Frontal cortex (tissue), 4 donors: Measurements from ENCODE around the gene PGLYRP3. TPM values are rescaled to one million over a fixed set of nuclear protein-coding genes. Genes with fewer than 3 reads are reported as not detected.
"Not testable (repeated sequence)": the region's sequence is repeated elsewhere in the genome, so short reads cannot be mapped to it uniquely, and the experiment has no call there.

Source experiments
- DNase-seq, 2 donors: peaks; one replicate each; pipeline ENCODE4 v3.0.0; 2012; ENCODE audit warnings: low spot score in 2 of 2
- FAIRE-seq: peaks from 2 replicates; lab custom pipeline; 2012; peaks lifted over from hg19 to GRCh38; lab: Jason Lieb, UNC
- total RNA-seq: library from RNA; depleted of rRNA; stranded (reverse); fragments of >200 nt; gene quantifications from one replicate; pipeline ENCODE4 v1.2.3, GENCODE V29; 2014
- donor health status: control.
- donor health status: control.
- donor health status: control.

PGLYRP3 gene
- total RNA-seq, 1 donor from 2014 or later: not detected

DNA sequence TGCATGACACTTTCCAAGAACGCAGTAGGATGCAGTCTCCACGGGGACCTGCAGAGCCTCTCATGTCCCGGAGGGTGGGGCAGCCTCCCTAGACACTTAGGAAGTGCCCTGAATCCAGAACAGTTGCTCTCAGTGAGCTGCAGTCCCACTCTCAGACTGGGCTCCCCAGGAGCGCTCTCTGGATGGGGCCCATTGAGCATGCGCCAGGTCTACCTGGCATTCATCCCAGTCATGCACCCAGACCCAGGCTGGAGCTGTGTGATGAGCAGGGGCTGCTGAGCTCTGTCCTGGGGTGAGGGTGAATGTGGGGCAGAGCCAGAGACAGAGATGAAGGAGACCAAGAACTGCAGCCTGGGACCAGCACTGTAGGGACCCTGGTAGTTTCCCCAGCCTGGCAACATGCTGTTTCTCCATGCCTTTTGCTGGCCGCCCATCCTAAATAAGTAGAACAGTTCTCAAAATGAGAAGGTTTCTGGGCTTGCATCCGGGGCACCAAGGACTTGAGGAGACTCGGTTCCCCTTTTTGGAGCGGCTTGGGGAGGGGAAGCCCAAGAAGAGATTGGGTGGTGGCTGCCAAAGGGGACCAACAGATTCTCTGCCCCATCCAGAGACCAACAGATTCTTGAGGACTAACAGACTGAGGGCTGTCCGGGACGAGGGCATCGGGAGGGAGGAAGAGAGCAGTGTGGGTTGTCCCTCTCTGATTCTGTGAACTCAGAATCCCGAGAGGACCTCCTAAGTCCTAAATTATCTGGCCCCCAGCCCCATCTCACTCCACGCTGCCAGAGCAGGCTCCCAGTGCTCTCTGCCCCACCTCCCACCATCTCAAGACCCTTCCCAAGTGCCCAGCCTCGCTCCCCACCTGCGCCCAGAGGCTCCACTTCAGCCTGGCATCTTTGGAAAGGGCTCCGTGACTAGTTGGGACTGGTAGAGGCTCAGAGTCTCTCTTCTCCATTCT is 36.9 kb upstream of the PGLYRP3 start:
- DNase-seq (no peak), FAIRE-seq (no peak)

DNA sequence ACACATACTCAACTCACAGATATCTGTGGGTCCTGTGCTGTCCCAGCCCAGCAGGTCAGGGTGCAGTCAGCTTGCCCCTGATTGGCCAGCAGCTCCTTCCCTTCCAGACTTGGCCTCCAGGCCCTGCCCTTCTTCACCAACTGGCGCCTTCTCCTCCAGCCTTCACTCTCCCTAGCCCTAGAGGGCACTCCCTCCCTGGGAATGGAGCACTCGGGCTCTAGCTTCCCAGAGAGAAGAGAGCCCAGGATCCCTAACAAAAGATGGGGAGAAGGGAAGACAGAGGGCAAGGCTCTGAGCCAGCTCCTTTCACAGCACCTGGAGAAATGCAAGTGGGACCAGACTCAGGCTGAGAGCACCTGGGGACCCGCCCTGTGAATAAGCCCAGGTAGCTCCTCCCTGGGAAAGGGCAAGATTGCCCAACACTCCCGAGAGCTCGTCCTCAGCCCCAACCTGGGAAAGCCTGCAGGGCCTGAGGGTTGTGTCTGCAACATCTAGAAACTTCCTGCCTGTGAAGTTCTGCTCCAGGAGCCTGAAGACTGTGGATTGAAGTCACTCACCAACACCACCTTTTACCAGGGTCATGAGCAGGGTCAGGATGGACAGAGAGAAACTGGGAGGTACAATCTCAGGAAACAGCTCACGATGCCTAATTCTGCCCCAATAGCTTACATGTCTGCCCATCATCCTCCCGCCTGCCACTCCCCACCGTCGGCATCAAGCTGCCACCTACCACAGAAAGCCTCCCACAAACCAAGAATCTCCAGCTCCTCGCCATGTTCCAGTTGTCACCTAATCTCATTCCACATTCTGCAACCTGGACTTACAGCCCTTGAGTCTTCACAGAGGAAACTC is 36.0 kb upstream of the PGLYRP3 start, which contains the start of gene PGLYRP4:
TSS of gene PGLYRP4 (minus strand) at position 331 of the 852 bp plus-strand sequence. CDS start 909 bp downstream, outside the sequence.
- DNase-seq (no peak), FAIRE-seq (no peak)

DNA sequence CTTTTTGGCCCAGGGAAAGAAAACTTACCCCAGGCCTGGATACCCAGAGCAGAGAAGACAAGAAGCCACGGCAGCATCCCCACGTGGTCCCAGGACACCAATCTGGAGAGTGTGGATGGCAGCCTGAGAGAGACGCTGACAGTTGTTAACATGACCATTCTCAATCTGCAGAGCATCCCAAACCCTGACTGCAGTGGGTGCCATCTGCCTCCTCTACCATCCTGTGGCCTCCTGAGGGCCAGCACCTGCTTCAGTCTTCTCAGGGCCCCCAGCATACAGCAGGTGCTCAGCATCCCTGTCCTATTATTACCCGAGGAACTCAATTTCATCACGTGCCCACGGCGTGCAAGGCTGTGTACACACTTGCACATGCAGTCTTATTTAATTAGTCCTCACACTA is 35.1 kb upstream of the PGLYRP3 start:
- DNase-seq (no peak), FAIRE-seq (no peak)

DNA sequence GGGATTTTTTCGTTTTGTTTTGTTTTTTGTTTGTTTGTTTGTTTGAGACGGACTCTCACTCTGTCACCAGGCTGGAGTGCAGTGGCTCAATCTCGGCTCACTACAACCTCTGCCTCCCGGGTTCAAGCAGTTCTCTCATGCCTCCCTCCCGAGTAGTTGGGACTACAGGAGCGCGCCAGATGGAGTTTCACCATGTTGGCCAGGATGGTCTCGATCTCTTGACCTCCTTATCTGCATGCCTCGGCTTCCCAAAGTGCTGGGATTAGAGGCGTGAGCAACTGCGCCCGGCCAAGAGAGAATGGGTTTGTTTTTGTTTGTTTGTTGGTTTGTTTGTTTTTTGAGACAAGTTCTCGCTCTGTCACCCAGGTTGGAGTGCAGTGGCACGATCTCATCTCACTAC is 34.3 kb upstream of the PGLYRP3 start:
- not testable (repeated sequence) for FAIRE-seq, DNase-seq

DNA sequence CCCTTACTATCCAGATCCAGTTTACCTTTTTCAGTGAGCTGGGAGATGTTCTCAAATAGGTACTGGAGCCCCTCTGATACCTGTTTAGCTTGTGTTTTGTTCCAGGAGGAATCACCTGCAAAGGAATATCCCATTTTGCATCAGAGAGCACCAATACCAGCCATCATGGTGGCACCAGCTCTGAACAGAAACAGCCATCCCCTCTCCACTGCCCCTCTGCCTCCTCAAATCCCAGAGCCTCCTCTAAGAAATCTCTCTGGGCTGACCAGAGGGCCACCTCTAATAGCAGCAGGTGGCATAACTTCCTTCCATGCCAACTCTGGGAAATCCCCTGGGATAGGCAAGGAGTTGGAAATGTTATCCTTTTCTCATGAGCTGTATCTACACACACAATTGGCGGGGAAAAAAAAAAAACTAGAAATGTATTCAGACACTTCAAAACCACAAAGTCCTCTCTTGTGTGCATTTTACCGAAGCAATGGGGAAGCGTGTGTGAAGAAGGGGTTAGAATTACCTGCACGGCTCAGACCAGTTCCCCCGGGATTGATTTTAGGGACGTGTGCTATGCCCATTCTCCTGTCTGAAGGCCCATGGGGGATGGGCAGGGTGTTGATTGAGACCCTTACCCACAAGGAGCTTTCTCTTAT is 33.4 kb upstream of the PGLYRP3 start:
- no peak for FAIRE-seq
- no peak for DNase-seq

DNA sequence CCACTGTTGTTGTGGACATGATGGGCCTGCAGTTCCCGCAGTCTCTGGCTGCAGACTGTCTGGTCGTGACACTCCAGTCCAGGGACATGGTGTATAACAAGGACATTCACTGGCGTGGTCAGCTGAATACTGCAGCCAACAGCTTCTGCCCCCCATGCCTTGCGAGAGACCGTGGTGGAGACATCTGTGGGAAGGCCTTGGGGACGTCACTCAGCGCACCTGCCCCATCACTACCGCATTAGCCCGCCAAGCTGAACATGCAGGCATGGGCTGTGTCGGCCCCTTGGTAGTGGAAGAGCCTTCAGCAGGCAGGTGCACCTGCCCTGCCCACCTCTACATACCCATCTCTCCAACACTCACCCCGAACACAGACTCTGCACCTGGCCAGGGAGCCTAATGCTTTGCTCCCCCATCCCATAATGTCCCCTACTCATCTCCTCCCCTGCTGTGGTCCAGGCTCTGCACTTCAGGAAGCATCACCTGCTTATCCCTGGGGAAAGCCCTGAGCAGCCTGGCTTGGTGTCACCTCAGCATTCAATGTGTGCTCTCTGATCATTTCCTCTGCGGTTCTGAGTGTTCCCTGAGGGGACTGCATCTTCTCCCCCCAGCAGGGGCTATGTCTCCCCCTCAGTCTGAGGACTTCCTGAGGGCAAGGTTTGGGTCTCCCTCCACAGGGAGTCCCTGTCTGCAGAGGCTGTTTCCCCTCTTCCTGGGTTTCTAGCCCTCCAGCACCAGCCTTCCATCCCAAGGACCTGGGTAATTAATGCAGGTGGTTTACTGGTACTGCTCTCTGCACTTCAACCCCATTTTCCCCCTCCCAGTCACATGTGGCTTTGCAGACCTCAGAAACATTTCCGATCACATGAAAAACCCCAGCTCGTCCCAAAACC is 32.7 kb upstream of the PGLYRP3 start:
- FAIRE-seq (no peak), DNase-seq (no peak)

DNA sequence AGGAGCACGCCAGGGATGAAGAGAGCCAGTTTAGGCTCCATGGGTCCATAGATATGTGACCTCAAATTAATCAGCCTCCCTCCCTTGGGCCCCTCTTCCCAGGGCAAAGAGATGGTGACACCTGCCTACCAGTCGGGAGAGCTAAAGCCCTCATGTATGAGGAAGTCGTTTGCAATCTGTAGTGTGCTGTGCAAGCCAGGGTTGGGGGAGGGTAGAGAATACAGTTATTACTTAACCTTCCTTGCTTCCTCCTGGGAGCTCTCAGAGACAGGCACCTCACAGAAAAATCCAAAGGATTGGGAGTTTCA is 31.9 kb upstream of the PGLYRP3 start:
- no peak for FAIRE-seq
- no peak for DNase-seq

DNA sequence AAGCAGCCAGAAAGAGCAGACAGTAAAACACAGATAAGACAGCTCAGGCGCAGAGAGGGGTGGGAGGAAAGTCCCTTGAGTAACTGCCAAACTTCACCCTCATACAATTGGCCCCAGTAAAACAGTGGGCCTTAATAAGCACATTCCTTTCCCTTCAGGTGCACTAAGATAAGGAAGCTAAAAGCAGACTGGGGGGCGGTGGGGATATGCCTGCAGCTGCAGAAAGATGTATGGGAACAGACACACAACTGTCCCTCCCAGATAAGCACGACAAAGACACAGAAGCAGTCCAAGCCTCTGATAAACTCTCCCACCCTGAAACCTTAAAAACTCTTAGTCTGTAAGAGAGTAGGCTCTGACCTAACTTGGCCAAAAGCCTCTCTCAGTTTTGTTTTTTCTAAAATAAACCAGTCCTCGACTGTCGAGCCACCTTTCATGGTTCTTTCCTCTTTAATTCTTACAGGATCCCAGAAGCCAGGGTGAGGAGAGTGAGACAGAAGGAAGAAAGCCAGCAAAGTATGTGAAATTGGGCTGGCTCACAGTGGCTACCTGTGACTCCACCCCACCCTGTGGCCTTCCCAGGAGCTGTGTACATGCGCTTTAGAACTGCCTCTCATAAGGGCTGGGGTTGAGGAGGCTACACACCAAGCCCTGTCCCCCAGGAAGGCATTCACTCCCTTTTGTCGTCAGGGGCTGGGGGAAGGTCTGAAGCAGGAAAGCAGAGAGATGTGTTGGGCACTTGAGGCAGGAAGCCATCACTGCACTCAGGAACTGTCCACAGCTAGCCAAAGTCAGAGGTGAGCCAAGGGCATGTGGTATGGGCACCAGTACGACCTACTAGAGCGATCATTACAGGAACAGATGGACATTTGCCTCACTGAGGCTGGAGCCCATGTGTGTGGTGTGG is 31.3 kb upstream of the PGLYRP3 start:
- FAIRE-seq (no peak), DNase-seq (no peak)

DNA sequence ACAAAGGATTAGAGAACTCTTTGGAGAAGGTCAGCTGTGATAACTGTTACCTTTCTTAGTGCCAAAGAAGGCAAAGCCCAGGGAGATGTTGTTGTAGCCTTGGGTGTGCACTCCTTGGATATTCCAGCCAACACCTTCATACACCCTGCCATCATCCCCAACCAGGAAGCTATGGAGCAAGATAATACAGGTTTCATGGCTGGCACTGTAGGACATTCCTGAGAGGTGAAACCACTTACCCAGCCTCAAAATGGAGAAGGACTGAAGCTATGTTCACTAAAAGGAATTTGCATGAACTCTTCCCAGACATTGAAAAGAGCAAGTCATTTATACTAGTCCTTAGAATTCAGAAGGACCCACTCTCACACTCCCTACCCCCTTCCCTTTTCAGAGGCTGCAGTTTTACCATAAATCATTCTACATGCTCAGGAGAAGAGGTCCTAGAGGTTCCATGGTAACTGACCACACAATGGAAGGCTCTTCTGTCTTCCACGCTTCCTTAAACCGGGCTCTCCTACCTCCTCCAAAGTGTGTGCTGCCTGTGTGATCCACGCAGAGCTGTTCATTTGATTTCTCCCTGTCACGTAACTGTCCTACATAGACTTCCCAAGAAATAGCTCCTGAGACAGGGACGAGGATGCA is 30.4 kb upstream of the PGLYRP3 start:
- FAIRE-seq: no peak
- no peak for DNase-seq

DNA sequence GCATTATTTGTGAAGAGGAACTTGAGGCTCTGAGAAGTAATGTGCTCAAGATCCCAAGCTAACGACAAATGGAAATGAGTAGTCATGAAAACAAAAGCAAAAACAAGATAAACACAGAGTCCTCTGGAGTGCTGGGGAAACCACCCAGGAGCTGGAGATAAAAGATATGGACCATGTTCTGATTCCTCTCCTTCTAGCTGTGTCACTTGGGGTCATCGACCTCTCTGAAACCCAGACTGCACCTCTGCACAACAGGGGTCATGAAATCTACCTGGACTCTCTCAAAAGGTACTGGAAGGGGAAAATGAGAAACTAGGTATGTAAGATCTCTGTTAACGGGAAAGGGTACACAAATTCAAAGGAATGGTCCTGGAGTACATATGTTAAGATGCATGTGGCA is 29.4 kb upstream of the PGLYRP3 start:
- FAIRE-seq: no peak
- no peak for DNase-seq

DNA sequence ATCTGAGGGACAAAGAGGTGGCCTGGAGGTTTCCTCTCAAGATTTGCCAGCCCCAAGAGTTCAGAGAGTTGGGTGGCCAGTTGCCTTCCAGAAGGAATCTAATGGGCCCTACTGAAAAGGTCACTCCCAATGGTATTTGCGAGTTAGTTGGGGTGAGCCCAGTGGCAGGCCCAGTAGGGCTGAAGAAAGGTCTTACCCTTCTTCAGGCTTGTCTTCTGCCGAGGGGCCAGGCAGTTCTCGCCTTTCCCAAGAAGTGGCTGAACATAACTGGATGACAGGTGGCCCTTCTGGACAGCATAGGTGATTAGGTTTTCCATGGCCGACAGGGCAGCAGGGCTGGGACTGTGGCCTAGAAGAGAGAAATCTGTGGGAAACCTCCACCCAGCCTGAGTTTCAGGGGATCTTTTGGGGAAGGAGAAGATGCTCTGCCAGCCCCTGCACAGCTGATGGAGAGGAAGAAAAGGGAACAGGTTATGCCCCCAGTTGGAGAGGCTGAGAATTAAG is 28.7 kb upstream of the PGLYRP3 start:
- DNase-seq: no peak
- no peak for FAIRE-seq

DNA sequence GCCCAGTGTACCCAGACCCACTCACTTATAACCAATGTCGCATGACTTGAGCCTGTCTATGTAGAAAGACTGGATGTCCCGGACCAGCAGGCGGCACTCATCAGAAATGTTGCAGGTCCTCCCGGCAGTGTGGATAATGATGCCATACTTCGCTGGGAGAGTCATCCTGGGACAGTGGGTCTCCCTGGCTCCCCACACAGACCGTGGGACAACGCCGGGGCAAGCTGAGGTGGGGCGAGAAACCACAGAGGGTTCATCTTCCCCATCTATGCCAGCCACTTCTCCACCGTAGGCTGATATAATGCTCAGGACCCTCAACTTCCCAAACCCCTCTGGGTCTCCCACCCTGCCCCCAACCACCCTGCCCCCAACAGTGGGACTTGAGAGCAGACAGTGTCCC is 27.6 kb upstream of the PGLYRP3 start:
- DNase-seq (no peak), FAIRE-seq (no peak)

DNA sequence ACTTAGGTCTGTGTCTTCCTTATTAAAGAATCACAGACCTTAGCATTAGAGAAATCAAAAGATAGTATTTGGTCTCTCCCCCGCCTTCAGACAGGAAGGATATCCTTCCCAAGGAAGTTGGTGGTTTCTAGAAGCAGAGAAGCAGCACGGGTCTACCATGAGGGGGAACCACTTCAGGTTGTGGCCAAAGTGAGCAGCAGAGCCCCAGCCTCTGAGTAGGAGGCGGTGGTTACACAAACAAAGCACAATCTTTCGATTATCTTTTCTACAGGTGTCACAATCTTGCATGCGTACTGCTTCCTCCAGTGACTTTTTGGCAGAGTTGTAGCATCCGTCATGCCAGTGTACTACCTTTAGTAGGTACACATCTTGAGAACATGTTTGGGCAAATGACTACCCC is 27.1 kb upstream of the PGLYRP3 start:
- FAIRE-seq: no peak

DNA sequence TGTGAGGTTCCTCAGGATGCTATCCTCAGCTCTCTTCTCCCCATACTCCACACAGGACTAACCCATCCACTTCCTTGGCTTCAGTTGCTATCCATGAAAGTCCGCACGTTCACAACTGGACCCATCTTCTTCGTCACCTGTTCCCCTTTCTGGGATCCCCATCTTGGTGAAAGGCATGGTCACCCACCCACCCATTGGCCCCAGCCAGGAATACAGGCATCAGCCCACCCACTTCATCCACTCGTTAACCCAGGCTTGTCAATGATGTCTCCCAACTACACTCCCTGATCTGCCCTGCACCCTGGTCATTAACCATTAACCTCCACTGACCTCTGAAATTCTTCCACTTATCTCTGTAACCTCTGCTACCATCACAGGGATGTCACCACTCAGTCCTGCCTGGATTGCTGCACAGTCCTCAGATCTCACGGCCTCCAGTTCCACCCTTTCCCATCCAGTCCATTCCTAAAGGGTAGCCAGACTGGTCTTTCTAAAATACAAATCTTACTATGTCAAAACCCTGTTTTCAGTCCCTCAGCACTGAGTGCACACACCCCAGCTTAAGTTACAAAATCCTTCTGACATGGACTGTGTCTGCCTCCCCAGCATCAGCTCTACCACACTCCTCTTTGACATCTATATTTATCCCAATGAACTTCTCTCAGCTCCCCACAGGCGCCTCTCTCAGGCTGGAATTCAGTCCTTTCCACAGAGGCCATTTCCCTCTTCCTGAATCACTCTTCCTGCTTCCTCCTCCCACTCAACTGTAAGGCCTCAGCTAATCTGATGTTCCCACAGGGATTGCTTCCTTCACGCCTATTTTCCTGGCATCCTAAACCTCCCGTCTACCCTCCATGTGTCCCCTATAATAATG is 25.5 kb upstream of the PGLYRP3 start:
- FAIRE-seq: no peak
- DNase-seq: no peak

More for the DNA sequence above, 27.1 kb upstream of the PGLYRP3 start:
- no peak for DNase-seq

DNA sequence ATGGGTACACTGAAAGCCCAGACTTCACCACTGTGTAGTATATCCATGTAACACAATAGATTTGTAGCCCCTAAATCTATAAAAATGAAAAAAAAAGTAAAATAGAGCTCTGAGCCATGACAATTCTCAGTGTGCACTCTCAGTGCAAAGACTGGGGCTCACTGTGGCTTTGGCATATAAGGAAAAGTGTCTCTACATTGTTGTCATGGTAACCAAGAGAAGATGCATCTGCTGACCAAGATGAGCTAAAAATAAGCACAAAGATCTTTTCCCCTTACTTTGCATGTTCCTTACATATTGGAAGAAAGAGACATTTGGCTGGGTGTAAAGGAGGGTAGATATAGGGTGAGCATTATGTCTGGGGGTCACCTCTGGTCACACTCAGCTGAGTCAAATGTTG is 23.9 kb upstream of the PGLYRP3 start:
- no peak for DNase-seq

DNA sequence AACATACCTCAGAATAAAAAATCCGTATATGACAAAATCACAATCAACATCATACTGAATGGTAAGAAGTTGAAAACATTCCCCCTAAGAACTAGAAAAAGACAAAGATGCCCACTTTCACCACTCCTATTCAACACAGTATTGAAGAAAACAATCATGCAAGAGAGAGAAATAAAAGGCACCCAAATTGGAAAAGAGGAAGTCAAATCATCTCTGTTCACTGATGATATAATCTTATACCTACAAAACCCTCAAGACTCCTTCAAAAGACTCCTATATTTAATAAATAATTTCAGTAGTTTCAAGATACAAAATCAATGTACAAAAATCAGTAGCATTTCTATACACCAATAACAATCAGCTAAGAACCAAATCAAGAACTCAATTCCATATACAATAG is 21.1 kb upstream of the PGLYRP3 start:
- FAIRE-seq (no peak), DNase-seq (no peak)

More for the DNA sequence above, 23.9 kb upstream of the PGLYRP3 start:
- FAIRE-seq: no peak

DNA sequence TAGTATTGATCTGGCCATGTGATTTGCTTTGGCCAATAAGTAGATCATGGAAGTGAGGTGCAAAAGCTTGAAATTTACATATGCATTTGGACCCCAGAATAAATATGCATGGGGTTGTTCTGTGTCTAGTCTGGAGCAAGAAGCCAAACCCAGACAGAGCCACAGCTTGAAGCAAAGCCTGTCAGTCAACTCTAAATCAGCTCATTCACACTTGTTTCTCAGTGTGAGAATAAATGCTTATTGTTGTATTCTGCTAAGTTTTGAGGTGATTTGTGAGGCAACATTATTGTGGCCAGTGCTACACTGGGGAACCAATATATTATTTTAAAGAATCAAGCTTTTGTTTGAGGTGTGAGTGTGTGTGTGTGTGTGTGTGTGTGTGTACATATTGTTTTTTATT is 12.2 kb upstream of the PGLYRP3 start:
- no peak for DNase-seq
- FAIRE-seq: peak; percentile 76
